Mucosa of descending colon (tissue), 3 donors: ENCODE data around the gene FAM118B. TPM values are rescaled to one million over a fixed set of nuclear protein-coding genes. Genes with fewer than 3 reads are reported as not detected.
A peak's percentile ranks its signal among the peaks of the same experiment; 100 is the strongest.

ENCODE experiments used
- ATAC-seq: fragments of 200-7000 bp; cut with Tn5 transposase; one replicate; pipeline ENCODE4 v1.9.1; 2020; ENCODE audit warnings: mild to moderate bottlenecking, moderate library complexity
- DNase-seq, 3 donors: peaks; one replicate each; pipeline ENCODE4 v3.0.0-alpha.2; 2020
- H3K36me3 ChIP-seq: fragments of 200-600 bp; one replicate; pipeline ENCODE4 v1.8.0; 2021; ENCODE audit warnings: low read depth, mild to moderate bottlenecking
- H3K4me1 ChIP-seq: fragments of 200-600 bp; one replicate; pipeline ENCODE4 v1.8.0; 2021; ENCODE audit warnings: low read depth, mild to moderate bottlenecking
- H3K4me3 ChIP-seq: fragments of 200-600 bp; one replicate; pipeline ENCODE4 v1.8.0; 2021; ENCODE audit warnings: mild to moderate bottlenecking
- H3K9me3 ChIP-seq: fragments of 200-600 bp; one replicate; pipeline ENCODE4 v1.8.0; 2021; ENCODE audit warnings: mild to moderate bottlenecking
- CTCF ChIP-seq: fragments of 200-600 bp; IDR thresholded peaks from one replicate; pipeline ENCODE4 v1.8.0; 2022; ENCODE audit warnings: antibody characterized with exemption, mild to moderate bottlenecking
- intact Hi-C, 2 donors: fragments of 100-400 bp; cut with DNase I in 1 of 2; cut with micrococcal nuclease in 1 of 2; formaldehyde crosslinking; loops; one replicate each; pipeline versions ENCODE4 v1.11.0 to v1.11.1; 2022; cut with DNase I, micrococcal nuclease
- total RNA-seq, 3 donors: library from RNA; stranded (reverse); fragmentation: NEBNext Ultra II Directional in 2 of 3; extraction: Animal tissue kit (Norgen Biotek cat#: 25700) in 2 of 3; gene quantifications; one replicate each; pipeline versions ENCODE4 v1.2.1 to v1.2.4, GENCODE V29; 2021 to 2023
- donor health status: DM: no; HTN: no; CAD: no; lungs with moderate emphysema.
- donor health status: DM: no; HTN: no; CAD: no.
- donor health status: DM: no; HTN: yes; CAD: no.

Gene FAM118B
- total RNA-seq, 3 donors from 2014 or later = 35.4 to 62.5 (median 48.5) TPM

- Histone ChIP-seq H3K9me3 (no peaks in the 10 kb centered on the region), H3K36me3 (no peaks in the 10 kb centered on the region), H3K4me1 (no peaks in the 10 kb centered on the region), H3K4me3 (no peak overlapping the region)
- peak in 1 of 3 donors; percentile 65 for DNase-seq
- peak; percentile 29 for TF ChIP-seq CTCF
- ATAC-seq = peak; percentile 68
- intact Hi-C loops = loop anchor here (5.0 kb wide), 1 partner anchor 272 kb away; no protein-coding TSS in a partner anchor
These were observed 17.4 kb upstream of the FAM118B start for GRCh38 chr11:126194121-126194543.

GRCh38 chr11:126195119-126195518, 16.5 kb upstream of the FAM118B start:
- H3K36me3 ChIP-seq = no peaks in the 10 kb centered on the region
- intact Hi-C loops = no loop called here
- H3K9me3 ChIP-seq = no peaks in the 10 kb centered on the region
- DNase-seq = no peak
- ATAC-seq = no peak
- TF ChIP-seq CTCF = no peak
- H3K4me1 ChIP-seq = no peaks in the 10 kb centered on the region
- no peak overlapping the region for H3K4me3 ChIP-seq

- no peak for ATAC-seq
- DNase-seq = no peak
- Histone ChIP-seq H3K9me3 (no peaks in the 10 kb centered on the region), H3K4me3 (no peak overlapping the region), H3K4me1 (no peaks in the 10 kb centered on the region), H3K36me3 (no peaks in the 10 kb centered on the region)
- no peak for TF ChIP-seq CTCF
- intact Hi-C loops = no loop called here
These were observed 14.2 kb upstream of the FAM118B start for GRCh38 chr11:126197277-126197939.

GRCh38 chr11:126198648-126199047, 12.9 kb upstream of the FAM118B start:
- no peaks in the 10 kb centered on the region for H3K4me1 ChIP-seq
- no peak for DNase-seq
- TF ChIP-seq CTCF = no peak
- ATAC-seq = no peak
- H3K9me3 ChIP-seq = no peaks in the 10 kb centered on the region
- no peaks in the 10 kb centered on the region for H3K36me3 ChIP-seq
- intact Hi-C loops = no loop called here
- H3K4me3 ChIP-seq = no peak overlapping the region

GRCh38 chr11:126202646-126203359, 8.8 kb upstream of the FAM118B start:
- Histone ChIP-seq H3K4me3 (no peak overlapping the region), H3K36me3 (peaks cover 6% of the 10 kb centered on the region), H3K4me1 (no peaks in the 10 kb centered on the region), H3K9me3 (no peaks in the 10 kb centered on the region)
- TF ChIP-seq CTCF = no peak
- DNase-seq (no peak), ATAC-seq (no peak)
- intact Hi-C loops = no loop called here
